ENCODE measurements around the gene HES1.
"Not testable (repeated sequence)": the region's sequence is repeated elsewhere in the genome, so short reads cannot be mapped to it uniquely, and the experiment has no call there.

HES1 gene

DNA sequence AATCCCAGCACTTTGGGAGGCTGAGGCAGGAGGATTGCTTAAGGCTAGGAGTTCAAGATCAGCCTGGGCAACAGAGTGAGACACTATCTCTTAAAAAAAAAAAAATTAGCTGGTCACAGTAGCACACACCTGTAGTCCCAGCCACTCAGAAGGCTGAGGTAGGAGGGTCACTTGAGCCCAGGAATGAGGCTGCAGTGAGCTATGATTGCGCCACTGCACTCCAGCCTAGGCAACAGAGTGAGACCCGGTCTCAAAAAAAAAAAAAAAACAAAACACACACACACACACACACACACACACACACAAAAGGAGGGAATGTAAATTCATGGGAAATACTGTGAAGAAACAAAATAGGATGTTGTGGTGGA is 15.0 kb downstream of the HES1 start:
- H3K9ac ChIP-seq (ENCODE audit: low read depth, low read length); H3K4me1 ChIP-seq (ENCODE audit: control insufficient read depth, insufficient read depth, low read length); H3K36me3 ChIP-seq (ENCODE audit: insufficient read depth, low read length); H3K4me3 ChIP-seq (ENCODE audit: low read length); H3K4me2 ChIP-seq (ENCODE audit: low read length); H3K9me3 ChIP-seq (replicated peaks; ENCODE audit: low read length): not testable (repeated sequence)
- peaks cover 38% of the 10 kb centered on the region for H3K27me3 ChIP-seq (ENCODE audit: control insufficient read depth, insufficient read depth, low read length)

DNA sequence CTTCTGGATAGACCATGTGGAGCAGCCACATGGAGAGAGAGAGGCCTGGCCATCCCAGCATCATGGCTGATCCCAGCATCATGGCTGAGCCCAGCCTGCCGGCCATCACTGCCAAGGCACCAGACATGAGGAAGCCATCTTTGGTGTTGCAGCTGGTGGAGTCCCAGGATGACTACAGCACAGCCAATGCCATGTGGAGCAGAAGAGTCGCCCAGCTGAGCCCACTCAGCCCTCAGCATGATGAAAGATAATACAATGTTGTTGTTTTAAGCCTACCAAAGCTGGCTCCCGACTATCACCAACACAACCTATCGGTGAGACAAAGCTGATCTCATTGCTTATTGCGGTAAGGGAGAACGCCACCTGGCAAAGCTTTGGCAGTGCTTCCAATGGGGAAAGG is 18.4 kb downstream of the HES1 start:
- Histone ChIP-seq H3K9ac (ENCODE audit: low read depth, low read length) (no peak overlapping the region), H3K4me2 (ENCODE audit: low read length) (no peak overlapping the region), H3K27me3 (ENCODE audit: control insufficient read depth, insufficient read depth, low read length) (peaks cover 45% of the 10 kb centered on the region), H3K9me3 (replicated peaks; ENCODE audit: low read length) (peaks cover 4% of the 10 kb centered on the region), H3K4me3 (ENCODE audit: low read length) (no peak overlapping the region), H3K4me1 (ENCODE audit: control insufficient read depth, insufficient read depth, low read length) (no peaks in the 10 kb centered on the region), H3K36me3 (ENCODE audit: insufficient read depth, low read length) (no peaks in the 10 kb centered on the region)

DNA sequence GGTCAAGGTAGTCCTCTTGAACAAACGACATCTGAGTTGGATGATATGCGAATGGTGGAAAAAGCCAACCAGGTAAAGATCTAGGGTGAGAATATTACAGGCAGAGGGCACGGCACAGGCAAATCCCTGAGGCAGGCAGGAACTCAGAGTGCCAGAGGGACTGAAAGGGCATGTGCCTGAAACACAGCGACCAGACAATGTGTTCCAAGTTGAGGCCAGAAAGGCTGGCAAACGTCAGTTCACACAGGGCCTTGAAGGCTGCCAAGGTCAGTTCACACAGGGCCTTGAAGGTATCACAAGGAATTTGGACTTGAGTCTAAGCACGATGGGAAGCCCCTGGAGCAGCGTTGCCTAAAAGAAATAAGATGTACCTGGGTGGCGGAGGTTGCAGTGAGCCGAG is 20.1 kb downstream of the HES1 start:
- no peak overlapping the region for H3K9ac ChIP-seq (ENCODE audit: low read depth, low read length)
- no peak overlapping the region for H3K4me2 ChIP-seq (ENCODE audit: low read length)
- H3K4me3 ChIP-seq (ENCODE audit: low read length): no peak overlapping the region
- no peaks in the 10 kb centered on the region for H3K4me1 ChIP-seq (ENCODE audit: control insufficient read depth, insufficient read depth, low read length)
- H3K27me3 ChIP-seq (ENCODE audit: control insufficient read depth, insufficient read depth, low read length): peaks cover 58% of the 10 kb centered on the region
- H3K36me3 ChIP-seq (ENCODE audit: insufficient read depth, low read length): no peaks in the 10 kb centered on the region
- peaks cover 4% of the 10 kb centered on the region for H3K9me3 ChIP-seq (replicated peaks; ENCODE audit: low read length)

DNA sequence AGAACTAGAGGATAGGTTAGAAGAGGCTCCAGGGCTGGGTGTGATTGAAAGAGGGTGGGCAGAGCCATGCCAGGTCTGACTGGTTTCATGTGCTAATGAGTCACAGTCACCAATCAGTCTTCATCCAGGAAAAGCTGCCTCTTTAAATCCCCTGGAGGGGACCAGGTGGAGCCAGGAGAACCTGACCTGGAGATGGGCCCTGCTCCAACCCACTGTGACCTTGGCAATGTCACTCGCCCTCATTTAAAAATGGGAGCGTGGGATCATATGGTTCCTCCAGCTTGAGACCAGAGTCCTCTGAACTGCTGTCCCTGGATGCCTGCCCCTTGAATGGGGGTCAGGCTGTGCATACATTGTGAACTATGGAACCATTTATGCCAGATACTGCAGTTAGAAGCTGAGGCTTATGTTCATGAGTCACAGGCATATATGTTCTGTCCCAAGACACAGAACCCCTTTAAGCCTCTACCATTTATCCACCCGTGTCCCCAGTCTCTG is 23.0 kb downstream of the HES1 start:
- Histone ChIP-seq H3K36me3 (ENCODE audit: insufficient read depth, low read length) (no peaks in the 10 kb centered on the region), H3K27me3 (ENCODE audit: control insufficient read depth, insufficient read depth, low read length) (peaks cover 71% of the 10 kb centered on the region), H3K4me1 (ENCODE audit: control insufficient read depth, insufficient read depth, low read length) (no peaks in the 10 kb centered on the region), H3K9ac (ENCODE audit: low read depth, low read length) (no peak overlapping the region), H3K4me2 (ENCODE audit: low read length) (no peak overlapping the region), H3K4me3 (ENCODE audit: low read length) (no peak overlapping the region), H3K9me3 (replicated peaks; ENCODE audit: low read length) (peaks cover 4% of the 10 kb centered on the region)

DNA sequence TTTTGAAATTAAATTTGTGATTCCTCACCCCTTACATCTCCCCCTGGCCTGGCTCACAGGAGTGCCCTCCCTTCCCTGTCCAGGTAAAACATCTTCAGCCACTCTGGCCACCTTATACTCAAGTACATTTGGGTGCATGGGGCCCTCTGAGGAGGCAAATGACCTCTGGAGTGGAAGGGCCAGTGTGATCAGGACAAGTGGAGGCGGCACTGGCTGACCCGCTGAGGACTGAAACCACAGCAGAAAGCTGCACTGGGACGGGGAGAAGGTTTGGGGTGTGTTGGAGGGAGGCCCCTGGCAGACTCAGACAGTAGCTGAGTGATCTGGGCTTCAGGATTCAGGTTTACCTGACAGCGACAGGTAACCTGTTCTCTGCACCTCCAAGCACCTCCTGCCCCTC is 24.2 kb downstream of the HES1 start:
- H3K27me3 ChIP-seq (ENCODE audit: control insufficient read depth, insufficient read depth, low read length): peaks cover 70% of the 10 kb centered on the region
- H3K36me3 ChIP-seq (ENCODE audit: insufficient read depth, low read length): no peaks in the 10 kb centered on the region
- no peaks in the 10 kb centered on the region for H3K9me3 ChIP-seq (replicated peaks; ENCODE audit: low read length)
- no peak overlapping the region for H3K4me2 ChIP-seq (ENCODE audit: low read length)
- no peak overlapping the region for H3K9ac ChIP-seq (ENCODE audit: low read depth, low read length)
- no peaks in the 10 kb centered on the region for H3K4me1 ChIP-seq (ENCODE audit: control insufficient read depth, insufficient read depth, low read length)
- H3K4me3 ChIP-seq (ENCODE audit: low read length): no peak overlapping the region

DNA sequence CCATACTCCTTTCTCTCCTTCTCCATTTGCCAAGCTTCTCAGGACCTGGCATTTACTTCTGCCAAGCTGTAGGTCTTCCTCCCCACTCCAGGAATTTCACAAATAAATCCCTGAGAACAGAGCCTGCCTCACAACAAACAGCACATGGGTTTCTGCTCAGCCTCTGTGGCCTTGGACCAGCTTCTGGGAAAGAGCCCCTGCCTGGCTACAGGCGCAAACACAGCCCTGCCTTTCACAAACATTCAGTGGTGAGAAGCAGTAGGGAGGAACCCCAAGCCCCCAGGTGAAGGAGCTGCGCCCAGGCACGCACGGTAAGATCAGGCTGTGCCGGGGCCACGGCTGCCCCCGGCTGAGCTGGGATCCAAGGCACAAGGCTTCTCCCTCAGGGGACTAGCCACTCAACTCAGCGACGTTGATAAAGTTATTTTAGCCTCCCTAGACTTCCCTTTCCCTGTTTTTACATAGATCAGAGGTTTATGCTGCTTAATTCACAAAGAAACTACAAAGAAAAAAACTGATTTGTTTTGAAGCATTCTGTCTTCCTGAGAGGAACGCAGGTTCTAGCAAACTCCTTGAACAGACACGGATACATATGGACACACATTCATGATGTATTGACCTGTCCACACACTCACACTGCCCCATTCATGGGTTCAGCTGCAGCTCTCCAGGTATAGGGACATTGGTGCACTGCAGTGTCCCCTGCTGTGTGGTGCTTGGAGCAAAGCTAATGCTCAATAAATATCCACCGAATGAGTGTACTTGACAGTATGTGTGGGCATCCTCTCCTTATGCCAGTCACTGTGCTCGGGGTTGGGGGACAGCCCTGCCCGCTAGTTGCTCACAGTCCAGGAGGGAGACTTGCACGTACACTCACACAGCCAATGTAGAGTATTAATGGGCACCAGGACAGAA is 25.4 kb downstream of the HES1 start:
- Histone ChIP-seq H3K9ac (ENCODE audit: low read depth, low read length) (no peak overlapping the region), H3K4me3 (ENCODE audit: low read length) (no peak overlapping the region), H3K27me3 (ENCODE audit: control insufficient read depth, insufficient read depth, low read length) (peaks cover 79% of the 10 kb centered on the region), H3K4me2 (ENCODE audit: low read length) (no peak overlapping the region), H3K4me1 (ENCODE audit: control insufficient read depth, insufficient read depth, low read length) (no peaks in the 10 kb centered on the region), H3K36me3 (ENCODE audit: insufficient read depth, low read length) (no peaks in the 10 kb centered on the region), H3K9me3 (replicated peaks; ENCODE audit: low read length) (no peaks in the 10 kb centered on the region)

DNA sequence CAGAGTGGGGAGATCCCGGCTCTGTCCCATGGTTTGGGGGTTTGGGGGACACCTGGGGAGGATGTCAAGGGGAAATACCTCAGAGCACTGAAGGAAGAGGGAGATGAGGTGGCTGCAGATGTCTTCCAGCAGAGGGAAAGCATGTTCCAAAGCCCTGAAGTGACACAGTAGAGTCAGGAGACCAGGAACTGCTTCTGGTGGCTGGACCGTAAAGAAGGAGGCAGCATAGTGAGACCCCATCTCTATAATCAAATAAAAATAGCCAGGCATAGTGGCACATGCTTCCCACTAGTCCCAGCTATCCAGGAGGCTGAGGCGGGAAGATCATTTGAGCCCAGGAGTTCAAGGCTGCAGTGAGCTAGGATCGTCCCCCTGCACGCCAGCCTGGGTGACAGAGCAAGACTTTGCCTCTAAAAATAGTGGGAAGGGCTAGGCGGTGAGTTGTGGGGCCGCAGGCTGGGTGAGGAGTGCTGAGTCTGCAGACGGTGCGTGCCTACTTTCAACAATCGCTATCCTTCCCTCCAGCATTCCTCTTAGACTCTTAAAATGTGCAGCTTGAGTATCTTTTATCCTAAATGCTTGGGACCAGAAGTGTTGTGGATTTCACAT is 26.2 kb downstream of the HES1 start:
- Histone ChIP-seq H3K9ac (ENCODE audit: low read depth, low read length) (no peak overlapping the region), H3K9me3 (replicated peaks; ENCODE audit: low read length) (no peaks in the 10 kb centered on the region), H3K36me3 (ENCODE audit: insufficient read depth, low read length) (no peaks in the 10 kb centered on the region), H3K4me2 (ENCODE audit: low read length) (no peak overlapping the region), H3K4me1 (ENCODE audit: control insufficient read depth, insufficient read depth, low read length) (no peaks in the 10 kb centered on the region), H3K27me3 (ENCODE audit: control insufficient read depth, insufficient read depth, low read length) (peaks cover 79% of the 10 kb centered on the region), H3K4me3 (ENCODE audit: low read length) (no peak overlapping the region)

DNA sequence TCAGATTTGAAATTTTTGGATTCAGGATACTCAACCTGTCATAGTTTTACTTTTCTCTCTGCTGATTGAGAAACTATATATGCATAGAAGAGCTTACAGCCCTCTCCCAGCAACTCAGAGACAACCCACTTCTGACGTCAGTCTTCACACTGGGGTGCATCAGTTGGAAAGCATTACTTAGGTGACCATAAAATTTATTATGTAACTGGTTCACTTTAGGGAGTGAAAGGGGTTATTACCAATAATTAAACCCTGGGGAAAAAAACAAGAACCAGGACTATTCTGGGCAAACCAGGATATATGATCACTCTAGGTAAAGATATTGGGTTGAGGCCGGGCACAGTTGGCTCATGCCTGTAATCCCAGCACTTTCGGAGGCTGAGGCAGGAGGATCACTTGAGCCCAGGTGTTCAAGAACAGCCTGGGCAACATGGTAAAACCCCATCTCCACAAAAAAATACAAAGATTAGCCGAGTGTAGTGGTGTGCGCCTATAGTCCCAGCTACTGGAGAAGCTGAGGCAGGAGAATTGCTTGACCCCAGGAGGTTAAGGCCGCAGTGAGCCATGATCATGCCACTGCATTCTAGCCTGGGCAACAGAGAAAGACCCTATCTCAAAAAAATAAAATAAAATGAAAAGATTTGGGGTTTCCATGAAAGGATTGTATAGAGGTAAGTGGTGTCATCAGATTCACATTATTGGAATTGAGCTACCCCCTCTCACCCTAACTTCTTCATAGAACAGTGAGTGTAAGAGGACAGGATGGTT is 27.1 kb downstream of the HES1 start:
- H3K27me3 ChIP-seq (ENCODE audit: control insufficient read depth, insufficient read depth, low read length): peaks cover 85% of the 10 kb centered on the region
- H3K9ac ChIP-seq (ENCODE audit: low read depth, low read length): no peak overlapping the region
- no peak overlapping the region for H3K4me2 ChIP-seq (ENCODE audit: low read length)
- no peaks in the 10 kb centered on the region for H3K9me3 ChIP-seq (replicated peaks; ENCODE audit: low read length)
- H3K36me3 ChIP-seq (ENCODE audit: insufficient read depth, low read length): no peaks in the 10 kb centered on the region
- no peak overlapping the region for H3K4me3 ChIP-seq (ENCODE audit: low read length)
- H3K4me1 ChIP-seq (ENCODE audit: control insufficient read depth, insufficient read depth, low read length): no peaks in the 10 kb centered on the region

DNA sequence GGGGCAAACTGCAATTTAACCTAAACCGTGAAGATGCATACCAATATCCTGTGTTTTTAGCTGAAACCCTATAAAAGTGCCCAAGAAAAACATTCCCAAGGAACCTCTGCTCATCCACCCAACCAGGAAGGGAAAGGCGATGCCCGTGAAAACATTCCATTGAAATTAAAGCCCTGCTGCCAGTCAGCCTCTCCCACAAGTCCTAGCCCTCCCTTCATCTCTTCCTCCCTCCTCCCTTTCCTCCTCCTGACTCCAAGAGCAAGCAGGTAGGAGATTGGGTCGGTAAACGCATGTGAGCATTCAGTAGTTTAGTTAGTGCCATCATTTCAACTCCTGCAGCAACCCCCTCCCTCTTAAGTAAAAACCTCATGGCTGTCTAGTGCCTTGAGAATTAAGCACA is 27.7 kb downstream of the HES1 start:
- Histone ChIP-seq H3K36me3 (ENCODE audit: insufficient read depth, low read length) (no peaks in the 10 kb centered on the region), H3K4me1 (ENCODE audit: control insufficient read depth, insufficient read depth, low read length) (no peaks in the 10 kb centered on the region), H3K27me3 (ENCODE audit: control insufficient read depth, insufficient read depth, low read length) (peaks cover 85% of the 10 kb centered on the region), H3K4me2 (ENCODE audit: low read length) (no peak overlapping the region), H3K9ac (ENCODE audit: low read depth, low read length) (no peak overlapping the region), H3K4me3 (ENCODE audit: low read length) (no peak overlapping the region), H3K9me3 (replicated peaks; ENCODE audit: low read length) (no peaks in the 10 kb centered on the region)

DNA sequence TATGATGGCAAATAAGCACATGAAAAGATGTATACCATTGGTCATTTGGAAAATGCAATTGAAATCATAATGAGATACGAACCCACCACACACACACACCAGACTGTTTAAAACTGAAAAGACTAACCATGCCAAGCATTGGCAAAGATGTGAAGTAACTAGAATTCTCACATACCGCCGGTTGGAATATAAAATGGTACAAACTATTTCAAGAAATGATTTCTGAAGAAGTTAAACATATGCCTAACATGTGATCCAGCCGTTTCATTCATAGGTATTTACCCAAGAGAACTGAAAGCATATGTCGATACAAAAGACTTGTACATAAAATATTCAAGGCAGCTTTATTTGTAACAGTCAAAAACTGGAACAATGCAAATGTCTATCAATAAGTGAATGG is 28.9 kb downstream of the HES1 start:
- H3K4me1 ChIP-seq (ENCODE audit: control insufficient read depth, insufficient read depth, low read length): no peaks in the 10 kb centered on the region
- no peak overlapping the region for H3K4me3 ChIP-seq (ENCODE audit: low read length)
- H3K9me3 ChIP-seq (replicated peaks; ENCODE audit: low read length): no peaks in the 10 kb centered on the region
- peaks cover 84% of the 10 kb centered on the region for H3K27me3 ChIP-seq (ENCODE audit: control insufficient read depth, insufficient read depth, low read length)
- no peaks in the 10 kb centered on the region for H3K36me3 ChIP-seq (ENCODE audit: insufficient read depth, low read length)
- no peak overlapping the region for H3K4me2 ChIP-seq (ENCODE audit: low read length)
- H3K9ac ChIP-seq (ENCODE audit: low read depth, low read length): no peak overlapping the region

DNA sequence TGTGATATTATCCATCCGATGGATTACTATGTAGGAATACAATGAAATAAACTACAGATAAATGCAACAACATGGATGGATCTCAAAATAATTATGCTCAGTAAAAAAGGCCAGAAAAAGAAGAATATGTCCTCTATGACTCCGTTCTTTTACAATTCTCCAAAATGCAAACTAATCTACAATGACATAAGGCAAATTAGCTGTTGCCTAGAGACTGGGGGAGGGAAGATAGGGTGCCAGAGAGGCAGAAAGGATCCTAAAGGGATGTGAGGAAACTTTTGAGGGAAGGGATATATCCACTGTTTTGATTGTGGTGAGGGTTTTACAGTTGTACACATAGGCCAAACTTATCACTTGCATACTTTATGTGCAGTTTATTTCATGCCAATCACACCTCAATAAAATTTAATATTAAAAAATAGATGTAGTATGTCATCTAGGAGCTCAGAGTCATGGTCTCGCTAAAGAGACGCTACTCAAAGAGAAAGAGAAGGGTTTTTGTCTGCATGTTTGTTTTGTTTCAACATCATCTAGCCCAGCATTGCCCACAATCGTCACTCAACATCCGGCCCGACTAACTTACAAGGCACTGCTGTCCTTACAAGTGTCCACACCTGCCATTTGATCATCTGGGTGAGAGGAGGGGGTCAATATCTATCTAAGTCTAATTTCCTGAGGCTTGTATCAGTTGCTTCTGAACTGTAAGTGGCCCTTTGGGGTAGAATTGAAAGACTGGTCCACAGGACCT is 29.5 kb downstream of the HES1 start:
- no peak overlapping the region for H3K9ac ChIP-seq (ENCODE audit: low read depth, low read length)
- peaks cover 85% of the 10 kb centered on the region for H3K27me3 ChIP-seq (ENCODE audit: control insufficient read depth, insufficient read depth, low read length)
- no peaks in the 10 kb centered on the region for H3K9me3 ChIP-seq (replicated peaks; ENCODE audit: low read length)
- no peaks in the 10 kb centered on the region for H3K36me3 ChIP-seq (ENCODE audit: insufficient read depth, low read length)
- no peaks in the 10 kb centered on the region for H3K4me1 ChIP-seq (ENCODE audit: control insufficient read depth, insufficient read depth, low read length)
- H3K4me2 ChIP-seq (ENCODE audit: low read length): no peak overlapping the region
- H3K4me3 ChIP-seq (ENCODE audit: low read length): no peak overlapping the region

All from skeletal muscle satellite cell (primary cell).